Upper lobe of left lung (tissue), 6 donors: Measurements from ENCODE around the gene FKBP1A. TPM values are rescaled to one million over a fixed set of nuclear protein-coding genes. Genes with fewer than 3 reads are reported as not detected.
A peak's percentile ranks its signal among the peaks of the same experiment; 100 is the strongest.

ENCODE experiments used
- ATAC-seq, 2 donors: fragments of 200-7000 bp; cut with Tn5 transposase; one replicate each; pipeline ENCODE4 v1.9.1; 2022; ENCODE audit warnings: mild to moderate bottlenecking in 2 of 2, moderate library complexity in 2 of 2; ENCODE audit not compliant: low FRiP score in 2 of 2
- DNase-seq, 2 donors: peaks; one replicate each; pipeline ENCODE4 v3.0.0-alpha.2; 2019 to 2020
- H3K27ac ChIP-seq, 4 donors: fragments of 200-600 bp; sonication (generic); one replicate each; pipeline ENCODE4 v1.5.1; 2016 to 2019
- H3K27me3 ChIP-seq, 4 donors: fragments of 200-600 bp; sonication (generic); one replicate each; pipeline ENCODE4 v1.5.1; 2017 to 2019
- H3K36me3 ChIP-seq, 4 donors: fragments of 200-600 bp; sonication (generic); one replicate each; pipeline ENCODE4 v1.5.1; 2016 to 2019
- H3K4me1 ChIP-seq, 4 donors: fragments of 200-600 bp; sonication (generic); one replicate each; pipeline ENCODE4 v1.5.1; 2018 to 2019
- H3K4me3 ChIP-seq, 4 donors: fragments of 200-600 bp; sonication (generic); one replicate each; pipeline ENCODE4 v1.5.1; 2017 to 2019; ENCODE audit warnings: mild to moderate bottlenecking in 2 of 4, moderate library complexity in 1 of 4
- H3K9me3 ChIP-seq, 4 donors: fragments of 200-600 bp; sonication (generic); one replicate each; pipeline ENCODE4 v1.5.1; 2018 to 2019
- EP300 ChIP-seq, 4 donors: sonication (generic); formaldehyde crosslinking; IDR thresholded peaks; one replicate each; pipeline ENCODE4 v1.5.1; 2017; ENCODE audit warnings: antibody characterized with exemption in 4 of 4, control low read depth in 2 of 4
- POLR2A ChIP-seq, 4 donors: fragments of 450-650 bp; IDR thresholded peaks; one replicate each; pipeline ENCODE4 v1.5.1; 2016 to 2017; ENCODE audit warnings: antibody characterized with exemption in 4 of 4, mild to moderate bottlenecking in 2 of 4
- POLR2AphosphoS5 ChIP-seq, 2 donors: sonication (generic); formaldehyde crosslinking; IDR thresholded peaks; one replicate each; pipeline ENCODE4 v1.5.1; 2017; ENCODE audit warnings: antibody characterized with exemption in 2 of 2
- WGBS, 2 donors: methylation state at CpG; one replicate each; pipeline ENCODE4 v1.1.5; 2017 to 2018; 5-methylcytosine and 5-hydroxymethylcytosine counted together
- total RNA-seq, 6 donors: library from RNA; depleted of rRNA in 4 of 6; stranded (reverse); fragments of >200 nt in 4 of 6; gene quantifications; one replicate each; pipeline versions ENCODE4 v1.1.0 to v1.2.1, GENCODE V29; 2016 to 2021
- TF ChIP-seq, protein P1 (sequence below), 6 experiments: fragments of 450-650 bp in 4 of 6; fragments of 200-600 bp in 2 of 6; sonication (generic) in 2 of 6; IDR thresholded peaks; one replicate each; pipeline ENCODE4 v1.5.1; 2016 to 2019; ENCODE audit warnings: antibody characterized with exemption in 6 of 6
- donor health status: DM: no; HTN: no; CAD: no; lungs with moderate emphysema.
- donor health status: DM: no; HTN: yes; CAD: no; lungs with severe emphysema.

FKBP1A gene
- total RNA-seq, 6 donors from 2014 or later: 75.4 to 328 (median 160) TPM

DNA sequence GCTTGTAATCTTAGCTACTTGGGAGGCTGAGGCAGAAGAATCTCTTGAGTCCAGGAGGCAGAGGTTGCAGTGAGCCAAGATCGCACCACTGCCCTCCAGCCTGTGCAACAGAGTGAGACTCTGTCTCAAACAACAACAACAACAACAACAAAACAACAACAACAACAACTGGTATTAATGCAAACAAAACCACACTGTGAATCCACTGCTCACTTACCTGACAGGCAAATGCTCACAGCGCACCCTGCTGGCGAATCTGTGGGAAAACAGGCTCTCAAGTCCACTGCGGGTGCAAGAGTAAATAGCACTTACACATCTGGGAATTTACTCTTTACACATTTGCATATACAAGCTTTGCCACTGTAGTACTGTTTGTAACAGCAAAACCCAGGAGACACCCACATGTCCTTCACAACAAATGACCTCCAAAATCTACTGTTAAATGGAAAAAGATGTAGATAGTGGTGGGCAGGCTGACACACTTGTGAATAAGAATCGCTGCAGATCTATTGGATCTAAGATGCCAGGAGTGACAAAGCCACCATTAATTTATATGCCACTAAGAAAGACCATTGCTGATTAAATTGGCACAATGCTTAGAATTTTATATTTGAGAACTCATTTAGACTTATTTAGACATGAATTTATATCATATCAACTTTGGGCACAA, 44.5 kb upstream of the FKBP1A start:
- H3K4me1 ChIP-seq: peaks cover 6 to 14% (median 12%) of the 10 kb centered on the region in 4 donors
- DNase-seq (peak in 1 of 2 donors; percentile 84), ATAC-seq (peak; percentile 61 to 79)
- TF ChIP-seq EP300 (IDR thresholded peaks at IDR 0.05) (no peak), POLR2AphosphoS5 (IDR thresholded peaks at IDR 0.05) (no peak)
- TF ChIP-seq, protein P1, sequence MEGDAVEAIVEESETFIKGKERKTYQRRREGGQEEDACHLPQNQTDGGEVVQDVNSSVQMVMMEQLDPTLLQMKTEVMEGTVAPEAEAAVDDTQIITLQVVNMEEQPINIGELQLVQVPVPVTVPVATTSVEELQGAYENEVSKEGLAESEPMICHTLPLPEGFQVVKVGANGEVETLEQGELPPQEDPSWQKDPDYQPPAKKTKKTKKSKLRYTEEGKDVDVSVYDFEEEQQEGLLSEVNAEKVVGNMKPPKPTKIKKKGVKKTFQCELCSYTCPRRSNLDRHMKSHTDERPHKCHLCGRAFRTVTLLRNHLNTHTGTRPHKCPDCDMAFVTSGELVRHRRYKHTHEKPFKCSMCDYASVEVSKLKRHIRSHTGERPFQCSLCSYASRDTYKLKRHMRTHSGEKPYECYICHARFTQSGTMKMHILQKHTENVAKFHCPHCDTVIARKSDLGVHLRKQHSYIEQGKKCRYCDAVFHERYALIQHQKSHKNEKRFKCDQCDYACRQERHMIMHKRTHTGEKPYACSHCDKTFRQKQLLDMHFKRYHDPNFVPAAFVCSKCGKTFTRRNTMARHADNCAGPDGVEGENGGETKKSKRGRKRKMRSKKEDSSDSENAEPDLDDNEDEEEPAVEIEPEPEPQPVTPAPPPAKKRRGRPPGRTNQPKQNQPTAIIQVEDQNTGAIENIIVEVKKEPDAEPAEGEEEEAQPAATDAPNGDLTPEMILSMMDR (IDR thresholded peaks at IDR 0.05): peak; percentile 75 to 85 (median 81)
- peaks cover 3 to 30% (median 7%) of the 10 kb centered on the region in 4 donors for H3K36me3 ChIP-seq
- no peak overlapping the region for H3K27ac ChIP-seq
- H3K27me3 ChIP-seq: no peaks in the 10 kb centered on the region
- WGBS, 2 donors: 36 to 37% methylated on average over 5 of the region's 5 CpGs
- no peak overlapping the region for H3K4me3 ChIP-seq
- no peaks in the 10 kb centered on the region for H3K9me3 ChIP-seq

DNA sequence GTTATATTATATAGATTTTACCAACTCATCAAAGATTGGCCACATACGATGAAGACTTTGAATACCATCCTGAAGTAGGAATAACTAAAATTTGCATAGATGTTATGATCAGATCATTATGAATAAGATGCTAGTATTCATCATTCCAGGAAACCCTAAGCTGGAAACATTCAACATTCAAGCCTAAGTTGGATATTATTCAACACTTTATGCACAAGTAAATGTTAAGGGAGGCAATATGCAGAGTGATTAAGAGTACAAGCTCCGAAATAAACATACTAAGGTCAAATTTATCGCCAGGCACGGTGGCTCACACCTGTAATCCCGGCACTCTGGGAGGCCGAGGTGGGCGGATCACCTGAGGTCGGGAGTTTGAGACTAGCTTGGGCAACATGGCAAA, 43.4 kb upstream of the FKBP1A start:
- TF ChIP-seq POLR2AphosphoS5 (IDR thresholded peaks at IDR 0.05): no peak
- no peak for TF ChIP-seq POLR2A (IDR thresholded peaks at IDR 0.05)
- TF ChIP-seq, protein P1 (IDR thresholded peaks at IDR 0.05): no peak
- TF ChIP-seq EP300 (IDR thresholded peaks at IDR 0.05): no peak
- Histone ChIP-seq H3K27me3 (no peaks in the 10 kb centered on the region), H3K36me3 (peaks cover 0 to 21% (median 0%) of the 10 kb centered on the region in 4 donors), H3K4me1 (peaks cover 6 to 14% (median 12%) of the 10 kb centered on the region in 4 donors), H3K4me3 (no peak overlapping the region), H3K9me3 (no peaks in the 10 kb centered on the region), H3K27ac (no peak overlapping the region)
- no peak for DNase-seq
- no peak for ATAC-seq
- 89 to 93% methylated on average over 7 to 8 of the region's 8 CpGs for WGBS, 2 donors

DNA sequence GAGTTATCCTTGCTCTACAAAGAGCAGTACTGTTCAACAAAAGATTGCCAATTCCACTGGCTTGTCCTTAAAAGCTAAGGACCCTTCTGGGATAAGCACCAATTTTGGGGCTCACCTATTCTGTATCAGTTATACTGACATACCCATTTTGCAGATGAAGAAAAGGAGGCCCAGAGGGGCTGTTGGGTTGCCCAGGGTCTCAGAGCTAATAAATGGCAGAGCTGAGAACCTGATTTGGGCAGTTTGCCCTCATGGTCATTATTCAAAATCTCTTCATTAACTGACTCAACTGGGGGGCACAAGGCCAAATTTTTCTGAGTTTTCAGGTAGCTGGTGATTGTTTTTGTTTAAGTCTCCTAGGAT, 42.5 kb upstream of the FKBP1A start:
- no peaks in the 10 kb centered on the region for H3K9me3 ChIP-seq
- no peak for TF ChIP-seq POLR2AphosphoS5 (IDR thresholded peaks at IDR 0.05)
- no peak for TF ChIP-seq POLR2A (IDR thresholded peaks at IDR 0.05)
- TF ChIP-seq EP300 (IDR thresholded peaks at IDR 0.05): no peak
- TF ChIP-seq, protein P1 (IDR thresholded peaks at IDR 0.05): no peak
- peaks cover 6 to 14% (median 12%) of the 10 kb centered on the region in 4 donors for H3K4me1 ChIP-seq
- DNase-seq (no peak), ATAC-seq (no peak)
- peaks cover 0 to 11% (median 0%) of the 10 kb centered on the region in 4 donors for H3K36me3 ChIP-seq
- no peak overlapping the region for H3K4me3 ChIP-seq
- H3K27me3 ChIP-seq: no peaks in the 10 kb centered on the region
- H3K27ac ChIP-seq: no peak overlapping the region

DNA sequence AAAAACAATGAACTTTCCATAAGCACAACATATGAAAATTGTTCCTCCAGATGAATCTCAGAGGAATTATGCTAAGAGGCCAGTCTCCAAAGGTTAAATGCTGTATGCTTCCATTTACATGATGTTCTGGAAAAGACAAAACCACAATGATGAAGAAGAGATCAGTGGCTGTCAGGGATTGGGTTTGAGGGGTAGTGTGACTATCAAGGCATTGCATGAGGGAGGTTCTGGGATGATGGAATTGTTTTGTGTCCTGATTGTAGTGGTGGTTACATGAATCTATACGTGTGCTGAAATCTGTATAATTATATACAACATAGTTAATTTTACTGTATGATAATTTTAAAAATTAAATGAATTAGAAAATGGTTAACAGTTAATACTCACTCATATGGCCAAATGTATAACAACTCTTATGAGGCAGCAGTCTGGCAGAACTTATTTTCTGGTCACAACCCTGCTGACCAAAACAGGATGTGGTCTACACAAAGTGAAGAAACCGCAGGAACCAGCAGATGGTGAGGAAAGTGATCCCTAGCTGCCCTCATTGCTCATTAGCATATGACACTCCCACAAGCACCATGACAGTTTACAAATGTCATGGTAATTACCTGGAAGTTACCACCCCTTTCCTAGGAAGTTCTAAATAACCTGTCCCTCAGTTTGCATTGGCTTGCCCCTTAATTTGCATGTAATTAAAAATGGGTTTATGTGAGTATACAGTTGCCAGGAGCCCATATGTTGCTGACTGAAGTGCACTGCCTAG, 41.9 kb upstream of the FKBP1A start:
- ATAC-seq (peak in 1 of 2 donors; percentile 71), DNase-seq (peak in 1 of 2 donors; percentile 75)
- WGBS, 2 donors: 48 to 61% methylated on average over 2 of the region's 2 CpGs
- Histone ChIP-seq H3K27me3 (no peaks in the 10 kb centered on the region), H3K36me3 (peaks cover 0 to 6% (median 0%) of the 10 kb centered on the region in 4 donors), H3K27ac (peak overlapping the region in 1 of 4 donors; percentile 31), H3K4me3 (no peak overlapping the region), H3K4me1 (peaks cover 6 to 14% (median 12%) of the 10 kb centered on the region in 4 donors), H3K9me3 (no peaks in the 10 kb centered on the region)
- no peak for TF ChIP-seq POLR2A (IDR thresholded peaks at IDR 0.05)
- TF ChIP-seq POLR2AphosphoS5 (IDR thresholded peaks at IDR 0.05): peak; percentile 45 to 57

DNA sequence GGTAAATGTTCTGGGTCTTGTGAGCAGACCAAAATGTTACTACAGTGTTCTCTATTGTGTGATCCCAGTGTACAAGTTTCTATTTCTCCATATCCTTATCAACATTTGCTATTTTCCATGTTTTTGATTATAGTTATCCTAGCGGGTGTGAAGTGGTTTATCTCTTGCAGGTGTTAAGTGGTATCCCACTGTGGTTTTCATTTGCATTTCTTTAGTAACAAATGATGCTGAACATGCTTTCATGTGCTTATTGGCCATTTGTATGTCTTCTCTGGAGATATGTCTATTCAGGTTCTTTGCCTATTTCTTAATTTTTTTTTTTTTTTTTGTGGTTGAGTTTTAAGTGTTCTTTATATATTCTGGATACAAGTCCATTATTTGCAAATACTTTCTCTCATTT, 38.3 kb upstream of the FKBP1A start:
- no peak overlapping the region for H3K27ac ChIP-seq
- no peak for ATAC-seq
- H3K27me3 ChIP-seq: no peaks in the 10 kb centered on the region
- DNase-seq: no peak
- H3K4me3 ChIP-seq: no peak overlapping the region
- TF ChIP-seq POLR2A (IDR thresholded peaks at IDR 0.05) (no peak), EP300 (IDR thresholded peaks at IDR 0.05) (no peak), POLR2AphosphoS5 (IDR thresholded peaks at IDR 0.05) (no peak)
- TF ChIP-seq, protein P1 (IDR thresholded peaks at IDR 0.05): no peak
- no peaks in the 10 kb centered on the region for H3K9me3 ChIP-seq
- H3K36me3 ChIP-seq: no peaks in the 10 kb centered on the region
- WGBS, 2 donors: 51 to 67% methylated on average over 1 of the region's 1 CpG
- H3K4me1 ChIP-seq: peaks cover 4 to 16% (median 9%) of the 10 kb centered on the region in 4 donors
